Inflammatory macrophage (primary cell): Measurements from ENCODE around the gene MAPK9.

Source experiments
- DNase-seq, 2 donors: peaks; one replicate each; pipeline ENCODE4 v3.0.0-alpha.2; 2020 to 2022
- total RNA-seq, 18 experiments: gene quantifications; one replicate each; lab custom pipeline; 2026; ENCODE audit warnings: mixed read lengths in 6 of 18, inconsistent platforms in 2 of 18; lab: John Stamatoyannopoulos, UW

Gene MAPK9
- total RNA-seq, result 18.8 to 59.2 (median 44.9) reads per million in 18 experiments

DNA sequence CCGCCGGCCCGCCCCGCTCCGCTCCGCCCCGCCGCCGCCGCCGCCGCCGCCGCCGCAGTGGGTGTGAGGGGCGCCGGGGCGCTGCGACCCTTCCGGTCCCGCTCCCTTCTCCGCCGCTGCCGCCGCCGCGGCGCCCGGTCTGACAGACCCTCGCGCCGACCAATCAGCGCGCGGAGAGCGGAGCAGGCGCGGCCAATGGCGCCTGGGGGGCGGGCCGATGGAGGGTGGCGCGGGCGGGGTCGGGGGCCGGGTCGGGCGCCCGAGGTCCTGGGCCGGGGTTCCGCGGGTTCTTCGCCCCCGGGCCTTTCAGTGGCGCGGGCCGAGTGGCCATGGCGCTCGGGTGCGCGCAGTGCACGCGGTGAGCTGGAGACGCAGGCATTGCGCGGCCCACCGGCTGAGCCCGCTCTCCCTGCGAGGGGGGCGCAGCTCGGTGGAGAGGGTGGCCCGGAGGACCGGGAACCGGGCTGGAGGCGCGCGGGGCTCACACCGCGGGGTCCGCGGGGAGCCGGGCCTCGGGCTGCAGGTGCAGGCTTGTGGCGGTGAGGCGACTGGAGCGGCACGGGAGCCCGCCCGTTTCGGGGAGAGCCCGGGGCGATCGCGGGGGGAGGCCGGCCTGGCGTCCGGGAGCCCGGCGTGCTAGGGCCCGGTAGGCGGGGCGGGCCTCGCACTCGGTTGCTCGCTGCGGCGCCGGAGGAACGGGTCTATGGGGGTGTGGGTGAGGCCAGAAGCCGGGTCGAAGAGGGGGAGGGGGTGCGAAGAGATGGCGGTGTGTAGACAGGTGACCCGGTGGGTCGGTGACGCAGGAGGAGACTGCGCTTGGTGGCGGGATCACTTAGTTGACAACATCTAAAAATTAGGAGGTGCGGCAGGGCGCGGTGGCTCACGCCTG lies at the start of gene MAPK9:
Gene MAPK9, minus strand, starts transcription at position 141 of the 889 bp plus-strand sequence. CDS start 11,522 bp downstream, outside the sequence.
- DNase-seq, result peak; percentile 76 to 86

DNA sequence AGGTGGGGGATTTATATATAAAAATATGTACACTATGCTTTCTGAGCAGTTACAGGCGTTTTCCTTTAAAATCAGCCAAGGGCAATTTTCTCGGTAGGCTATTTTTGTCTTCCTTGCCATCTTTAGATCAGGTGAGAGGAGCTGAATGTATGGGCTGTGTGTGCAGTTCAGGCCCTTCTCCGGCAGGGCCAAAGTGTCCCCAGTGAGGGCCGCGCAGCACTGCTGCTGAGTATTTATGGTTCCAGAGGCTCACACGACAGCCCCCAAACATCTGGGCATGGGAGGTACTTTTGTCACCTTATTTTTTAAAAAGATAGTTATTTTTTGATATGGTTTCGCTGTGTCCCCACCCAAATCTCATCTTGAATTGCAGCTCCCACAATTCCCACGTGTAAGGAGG lies 49.7 kb upstream of the MAPK9 start:
- no peak for DNase-seq

DNA sequence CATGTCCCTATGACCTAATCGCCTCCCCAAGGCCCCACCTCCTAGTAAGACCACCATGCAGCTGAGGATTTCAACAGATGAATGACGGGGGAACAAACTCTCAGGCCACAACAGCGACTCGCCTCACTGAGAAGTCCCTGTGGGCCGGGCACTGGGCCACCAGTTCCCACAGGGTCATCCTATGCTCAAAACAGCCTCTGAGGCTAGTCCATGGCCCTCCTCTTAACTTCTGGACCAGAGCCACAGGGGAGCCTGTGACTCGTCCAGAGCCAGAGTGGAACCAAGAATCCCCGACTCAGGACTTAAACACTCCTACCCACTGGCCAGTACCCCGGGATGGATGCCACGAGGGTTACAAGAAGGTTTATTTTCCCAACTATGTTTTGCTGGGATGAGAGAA lies 49.0 kb upstream of the MAPK9 start:
- DNase-seq, result no peak

DNA sequence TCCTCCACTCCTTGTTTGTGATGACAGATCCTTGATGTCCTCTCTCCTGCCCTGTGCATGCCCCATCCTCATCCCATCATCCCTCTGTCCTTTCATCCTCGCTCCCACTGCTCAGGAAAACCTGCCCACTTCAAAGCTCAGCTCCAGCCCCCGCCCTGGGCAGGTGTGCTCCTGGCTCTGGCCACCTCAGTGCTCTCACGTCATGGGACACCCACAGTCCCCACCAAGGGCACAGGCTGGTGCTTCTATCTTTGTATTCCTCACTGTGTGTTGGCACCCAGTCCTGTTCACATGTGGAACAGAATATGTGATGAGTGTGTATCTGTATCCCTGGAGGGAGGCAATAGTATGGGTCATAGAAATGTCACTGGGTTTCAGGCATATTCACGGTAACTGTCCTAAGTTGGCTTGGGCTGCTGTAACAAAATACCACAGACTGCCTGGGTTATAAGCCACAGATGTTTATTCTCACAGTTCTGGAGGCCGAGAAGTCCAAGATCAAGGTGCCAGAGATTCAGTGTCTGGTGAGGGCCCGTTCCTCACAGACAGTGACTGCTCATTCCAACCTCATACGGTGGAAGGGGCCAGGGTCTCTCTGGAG lies 47.8 kb upstream of the MAPK9 start:
- DNase-seq, result no peak

DNA sequence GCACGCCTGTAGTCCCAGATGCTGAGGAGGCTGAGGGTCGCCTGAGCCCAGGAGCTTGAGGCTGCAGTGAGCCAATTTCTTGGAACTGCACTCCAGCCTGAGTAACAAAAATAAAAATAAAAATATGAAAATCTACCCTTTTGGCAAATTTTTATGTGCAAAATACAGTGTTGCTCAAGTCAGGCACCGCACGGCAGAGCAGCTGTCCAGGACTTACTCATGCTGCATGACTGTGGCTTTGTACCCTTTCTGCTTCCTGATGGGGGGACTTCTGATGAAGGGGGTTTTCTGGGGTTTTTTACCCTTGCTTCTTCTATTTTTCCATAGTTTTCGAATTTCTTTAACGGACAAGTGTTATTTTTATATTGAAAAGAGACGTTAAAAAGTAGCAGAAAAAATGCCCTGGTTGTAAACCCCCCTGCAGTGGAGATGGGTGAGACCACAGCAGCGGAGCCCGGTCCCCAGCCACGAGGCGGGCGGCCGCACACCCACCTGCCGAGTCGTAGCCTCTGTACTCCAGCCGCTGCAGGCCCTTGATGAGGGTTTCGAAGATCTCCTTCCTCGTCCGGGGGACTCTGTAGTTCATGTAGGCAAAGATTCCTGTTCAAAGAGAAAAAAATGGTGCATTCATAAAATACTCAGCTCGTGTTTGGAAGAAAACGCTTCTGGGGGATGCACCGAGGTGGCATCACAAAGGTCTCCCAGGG lies 46.3 kb upstream of the MAPK9 start:
- no peak for DNase-seq

DNA sequence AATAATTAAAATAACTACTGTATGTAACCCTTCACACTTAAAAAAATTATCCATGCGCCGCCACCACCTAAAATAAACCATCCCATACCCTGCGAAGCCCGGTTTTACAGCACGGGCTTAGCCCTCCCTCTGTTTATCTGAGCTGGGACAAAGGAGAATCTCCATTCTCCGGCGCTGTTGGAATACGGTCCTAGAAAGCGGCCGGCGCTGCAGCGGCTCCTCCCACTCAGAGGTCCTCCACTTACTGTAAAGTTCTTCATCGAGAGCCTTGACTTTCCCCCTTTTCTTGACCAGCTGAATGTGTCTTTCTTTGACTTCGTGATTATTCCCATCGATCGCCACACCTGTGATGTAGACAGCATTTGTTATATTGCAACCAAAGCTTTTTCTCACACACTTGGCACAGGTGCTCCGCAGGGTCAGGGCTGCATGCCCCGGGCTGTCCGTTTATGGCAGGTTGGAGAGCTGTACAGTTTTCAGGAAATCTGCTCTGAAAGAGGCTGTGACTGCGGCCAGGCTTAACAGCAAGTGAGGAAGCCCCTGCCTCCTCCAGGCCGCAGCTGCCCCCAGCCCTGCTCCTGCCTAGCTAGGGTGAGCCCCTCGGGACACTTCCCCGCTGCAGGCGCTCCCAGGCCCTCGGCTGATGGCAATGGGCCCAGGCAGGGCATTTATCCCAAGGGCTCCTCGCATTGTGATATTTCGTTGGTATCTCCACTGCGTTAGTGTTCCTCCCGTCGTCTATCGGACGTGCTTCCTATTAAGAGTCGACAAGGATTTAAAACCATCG lies 44.5 kb upstream of the MAPK9 start:
- DNase-seq, result no peak

DNA sequence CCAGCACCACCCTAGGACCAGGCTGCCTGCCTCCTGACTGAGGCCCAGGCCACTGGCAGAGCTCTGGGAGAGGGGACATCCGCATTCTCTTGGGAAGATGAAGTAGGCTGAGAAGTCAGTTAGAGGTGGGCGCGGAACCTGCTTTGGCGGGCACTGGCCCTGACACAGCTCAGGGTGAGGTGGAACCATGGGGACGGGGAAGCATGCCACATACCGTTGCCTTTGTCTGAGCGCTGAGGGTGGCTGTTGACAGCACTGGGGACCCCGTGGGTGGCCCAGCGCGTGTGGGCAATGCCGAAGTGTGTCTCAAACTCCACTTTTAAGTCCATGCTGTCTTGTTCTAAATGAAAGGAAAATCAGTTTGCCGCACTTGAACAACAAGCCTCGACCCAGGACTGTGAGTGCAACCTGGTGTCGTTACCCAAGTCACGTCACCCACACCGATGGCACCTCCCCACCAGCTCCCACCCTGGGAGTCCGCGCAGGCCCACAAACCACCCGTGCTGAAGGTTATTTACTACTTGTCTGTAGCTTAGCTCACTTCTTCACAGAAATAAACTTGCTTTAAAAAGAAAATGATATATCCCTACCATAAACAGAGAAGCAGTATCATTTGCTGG lies 43.8 kb upstream of the MAPK9 start:
- DNase-seq, result no peak

DNA sequence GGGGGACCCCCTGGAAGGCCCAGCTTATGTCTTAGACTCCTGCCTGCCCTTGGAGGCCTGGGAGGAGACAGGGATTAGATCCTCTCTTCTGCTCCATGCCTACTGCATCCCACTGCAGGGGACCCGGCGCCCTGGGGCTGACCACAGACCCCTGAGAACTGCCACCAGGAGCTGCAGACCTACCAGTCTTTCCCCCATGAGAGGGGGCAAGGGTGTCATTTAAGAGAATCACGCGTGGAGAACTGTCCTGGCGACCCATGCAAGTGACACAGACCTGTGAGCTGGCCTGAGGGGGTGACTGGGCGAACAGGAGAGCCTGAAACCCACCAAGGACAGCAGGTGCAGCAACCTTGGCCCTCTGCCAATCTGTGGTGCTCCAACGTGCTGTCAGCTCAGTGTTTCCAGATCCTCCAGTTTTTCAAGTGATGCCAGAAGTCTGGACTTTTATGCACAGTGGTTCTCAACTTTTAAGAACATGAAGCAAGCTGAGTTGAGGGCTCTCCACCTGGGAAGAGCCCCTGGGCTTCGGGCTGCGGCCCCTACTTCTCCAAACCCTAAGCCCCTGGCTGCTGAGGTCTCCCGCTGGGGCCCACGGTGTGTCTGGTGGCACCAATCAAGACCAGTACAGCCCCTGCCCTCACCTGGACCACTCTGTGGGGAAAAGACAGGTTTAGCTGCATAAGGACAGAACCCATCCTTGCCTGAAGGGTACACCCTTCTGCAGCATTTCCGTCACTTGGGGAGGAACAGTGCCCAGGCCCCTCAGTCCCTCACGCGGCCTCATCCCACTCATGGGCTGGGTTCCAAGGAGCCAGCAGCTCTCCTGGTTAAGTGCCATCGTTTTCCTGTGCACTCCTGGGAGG lies 43.1 kb upstream of the MAPK9 start:
- DNase-seq, result no peak

DNA sequence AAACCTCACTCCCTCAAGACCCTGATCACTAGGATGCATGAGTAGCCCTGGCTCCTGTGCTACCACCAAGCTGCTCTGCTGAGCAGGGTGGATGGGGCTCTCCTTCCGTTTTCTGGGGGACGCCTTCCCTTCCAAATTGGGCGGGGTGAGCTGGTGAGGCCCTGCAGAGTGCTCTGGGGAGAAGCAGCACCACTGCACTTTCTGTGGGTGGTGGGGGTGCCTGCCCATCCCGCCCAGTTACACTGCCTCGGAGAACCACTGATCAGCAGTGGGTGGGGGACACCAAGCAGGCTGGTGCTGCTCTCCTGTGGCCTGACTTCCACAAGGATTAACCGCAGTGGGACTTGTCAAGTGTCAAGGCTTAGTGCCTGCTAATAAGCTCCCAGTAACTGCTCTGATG lies 42.3 kb upstream of the MAPK9 start:
- no peak for DNase-seq

DNA sequence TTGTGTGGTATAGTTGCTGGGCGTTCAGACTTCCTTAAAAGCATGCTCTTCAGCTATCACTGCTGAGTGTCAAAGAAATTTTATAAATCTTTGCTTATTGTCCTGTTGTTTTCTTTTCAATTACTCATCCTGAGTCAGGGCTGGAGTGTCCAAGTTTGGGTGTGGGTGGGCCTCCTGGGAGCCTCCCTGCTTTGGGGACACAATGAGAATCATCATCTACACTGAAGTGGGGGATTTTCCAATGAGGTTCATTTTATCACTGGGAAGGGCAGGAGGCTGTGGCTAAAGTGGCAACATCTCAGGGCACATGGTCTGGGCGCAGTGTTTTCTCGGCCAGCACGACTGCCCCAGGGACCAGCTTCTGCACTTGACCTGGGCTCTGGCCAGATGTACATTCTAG lies 41.8 kb upstream of the MAPK9 start:
- DNase-seq, result no peak

DNA sequence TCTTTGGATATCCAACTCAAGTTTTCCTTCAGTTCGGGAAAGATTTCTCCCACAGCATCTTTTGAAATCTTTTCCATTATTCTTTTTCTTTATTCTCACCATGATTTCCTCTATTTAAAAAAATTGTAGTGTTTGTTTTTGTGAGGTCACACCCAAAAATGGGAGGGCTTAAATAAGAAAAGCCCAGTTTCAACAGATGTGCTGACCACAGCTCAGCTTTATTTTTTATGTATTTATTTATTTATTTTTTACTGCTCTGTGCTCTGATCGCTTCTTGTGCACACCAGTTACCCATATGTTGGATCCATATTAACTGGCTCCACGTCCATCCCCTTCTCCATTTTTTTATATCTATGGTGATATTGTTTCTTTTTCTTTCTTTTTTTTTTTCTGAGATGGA lies 41.0 kb upstream of the MAPK9 start:
- no peak for DNase-seq

DNA sequence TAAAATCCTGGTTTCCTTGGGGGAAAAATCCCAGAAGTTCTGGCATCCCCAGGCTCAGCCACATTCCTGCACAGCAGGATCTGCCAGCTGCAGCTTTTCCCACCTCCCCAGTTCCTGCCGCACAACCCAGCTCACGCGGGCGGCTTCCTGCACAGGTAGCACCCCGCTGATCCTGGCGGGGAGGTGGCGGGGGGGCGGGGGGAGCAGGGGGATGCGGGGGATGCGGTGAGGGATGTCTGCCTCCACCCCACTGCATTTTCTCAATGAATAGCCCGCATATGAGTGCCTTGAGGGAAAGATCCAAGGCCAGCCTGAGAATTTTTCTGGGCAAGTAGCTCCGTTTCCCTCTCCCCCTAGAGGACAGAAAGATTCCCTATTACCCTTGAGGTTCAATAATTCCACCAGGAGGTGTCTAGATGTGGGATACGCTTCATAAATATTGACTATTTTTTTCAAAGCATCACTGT lies 40.2 kb upstream of the MAPK9 start:
- DNase-seq, result no peak

DNA sequence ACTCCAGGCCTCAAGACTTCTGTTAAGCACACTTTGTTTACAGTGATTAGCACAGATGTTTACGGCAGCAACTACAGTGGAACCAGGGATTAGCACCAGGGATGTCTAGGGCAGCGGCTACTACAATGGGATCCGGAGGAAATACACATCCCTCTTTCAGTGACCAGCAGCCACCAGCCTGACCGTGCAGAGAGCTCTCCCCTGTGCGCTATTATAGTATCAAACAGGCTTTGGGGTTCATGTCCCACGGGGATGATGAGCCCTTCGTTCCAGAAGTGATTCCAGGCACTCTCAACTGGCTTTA lies 39.7 kb upstream of the MAPK9 start:
- no peak for DNase-seq

DNA sequence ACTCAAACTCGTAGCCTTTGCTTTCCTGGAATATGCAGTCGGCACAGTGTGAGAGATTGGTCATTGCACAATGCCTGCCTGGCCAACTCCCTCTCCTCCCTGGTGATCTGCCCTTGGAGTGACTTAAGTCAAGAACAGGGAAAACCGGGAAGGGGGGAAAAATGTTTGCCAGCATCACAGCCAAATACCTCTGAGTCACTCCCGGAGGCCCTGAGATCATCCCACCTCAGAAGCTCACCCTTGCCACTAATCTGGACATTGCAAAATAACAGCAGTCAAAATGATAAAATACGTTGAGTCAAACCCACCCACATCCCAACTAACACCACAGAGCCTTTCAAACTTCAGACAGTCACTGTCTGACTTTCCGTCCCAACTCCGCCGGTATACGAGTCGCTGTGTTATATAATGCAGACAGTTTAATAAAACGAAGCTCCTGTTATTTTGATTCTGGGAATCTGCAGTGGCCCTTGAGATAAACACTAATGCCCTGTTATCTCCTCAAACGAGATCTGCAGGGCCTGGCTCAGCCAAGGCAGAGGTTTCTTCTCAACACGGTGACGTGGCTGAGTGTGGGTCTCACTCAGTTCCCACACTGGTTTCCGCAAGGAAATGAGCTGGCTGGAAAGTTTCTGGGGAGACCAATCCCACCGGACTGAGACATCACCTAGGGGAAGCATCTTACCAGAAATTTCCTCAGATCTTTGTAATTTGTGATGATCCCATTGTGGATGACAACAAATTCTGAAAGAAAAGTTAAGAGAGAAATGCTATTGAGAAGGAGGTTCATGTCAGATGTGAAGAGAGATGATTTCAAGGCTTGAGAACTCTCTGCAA lies 39.1 kb upstream of the MAPK9 start:
- DNase-seq, result no peak

DNA sequence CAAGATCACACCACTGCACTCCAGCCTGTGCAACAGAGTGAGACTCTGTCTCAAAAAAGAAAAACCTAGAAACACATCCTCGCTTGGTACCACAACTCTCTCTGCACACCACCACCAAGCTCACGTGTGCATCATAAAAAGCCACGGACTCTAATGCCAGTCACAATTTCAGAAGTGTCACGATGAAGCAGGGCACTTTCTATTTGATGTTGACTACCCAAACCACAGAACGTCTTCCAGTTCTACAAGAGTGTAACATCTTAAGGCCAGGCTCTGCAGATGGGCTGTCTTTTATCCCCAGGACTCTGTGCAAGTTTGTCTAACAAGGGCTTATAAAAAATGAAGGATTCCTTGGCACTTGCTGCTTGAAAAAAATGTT lies 38.4 kb upstream of the MAPK9 start:
- no peak for DNase-seq

DNA sequence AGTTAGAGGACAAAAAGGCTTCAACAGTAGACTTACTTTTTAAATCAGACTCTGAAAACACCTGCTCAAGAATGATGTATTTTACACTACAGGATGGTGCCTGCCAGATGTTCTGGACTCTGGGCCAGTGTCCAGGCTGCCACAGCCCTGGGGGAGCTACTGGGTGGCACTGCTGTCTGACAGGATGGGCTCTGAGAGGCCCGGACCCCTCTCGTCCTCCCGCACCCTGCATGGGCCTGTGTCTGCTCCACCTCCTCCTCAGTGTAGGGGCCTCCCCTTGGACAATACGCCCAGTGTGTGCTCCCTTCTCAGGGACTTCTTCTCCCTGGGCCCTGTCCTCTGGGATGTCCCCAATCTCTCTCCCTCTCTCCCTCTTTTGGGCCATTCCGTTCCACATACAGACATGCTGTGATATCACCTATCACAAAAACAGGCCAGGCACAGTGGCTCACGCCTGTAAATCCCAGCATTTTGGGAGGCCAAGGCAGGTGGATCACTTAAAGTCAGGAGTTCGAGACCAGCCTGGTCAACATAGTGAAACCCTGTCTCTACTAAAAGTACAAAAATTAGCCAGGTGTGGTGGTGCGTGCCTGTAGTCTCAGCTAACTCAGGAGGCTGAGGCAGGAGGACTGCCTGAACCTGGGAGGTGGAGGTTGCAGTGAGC lies 37.9 kb upstream of the MAPK9 start:
- DNase-seq, result no peak

DNA sequence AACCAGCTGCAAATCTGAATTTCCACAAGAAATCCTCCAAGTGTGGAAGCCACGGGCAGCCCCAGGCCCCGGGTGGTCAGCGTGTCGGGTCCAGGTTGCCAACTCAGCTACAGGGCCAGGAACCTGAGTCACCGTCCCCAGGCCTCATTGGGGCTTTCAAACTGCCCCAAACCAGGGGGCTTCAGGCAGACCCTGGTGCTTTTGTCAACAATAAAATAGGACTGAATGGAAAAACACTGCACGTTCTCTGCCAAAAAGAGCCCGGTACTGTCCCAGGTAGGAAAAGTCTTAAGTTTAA lies 37.2 kb upstream of the MAPK9 start:
- DNase-seq, result no peak

DNA sequence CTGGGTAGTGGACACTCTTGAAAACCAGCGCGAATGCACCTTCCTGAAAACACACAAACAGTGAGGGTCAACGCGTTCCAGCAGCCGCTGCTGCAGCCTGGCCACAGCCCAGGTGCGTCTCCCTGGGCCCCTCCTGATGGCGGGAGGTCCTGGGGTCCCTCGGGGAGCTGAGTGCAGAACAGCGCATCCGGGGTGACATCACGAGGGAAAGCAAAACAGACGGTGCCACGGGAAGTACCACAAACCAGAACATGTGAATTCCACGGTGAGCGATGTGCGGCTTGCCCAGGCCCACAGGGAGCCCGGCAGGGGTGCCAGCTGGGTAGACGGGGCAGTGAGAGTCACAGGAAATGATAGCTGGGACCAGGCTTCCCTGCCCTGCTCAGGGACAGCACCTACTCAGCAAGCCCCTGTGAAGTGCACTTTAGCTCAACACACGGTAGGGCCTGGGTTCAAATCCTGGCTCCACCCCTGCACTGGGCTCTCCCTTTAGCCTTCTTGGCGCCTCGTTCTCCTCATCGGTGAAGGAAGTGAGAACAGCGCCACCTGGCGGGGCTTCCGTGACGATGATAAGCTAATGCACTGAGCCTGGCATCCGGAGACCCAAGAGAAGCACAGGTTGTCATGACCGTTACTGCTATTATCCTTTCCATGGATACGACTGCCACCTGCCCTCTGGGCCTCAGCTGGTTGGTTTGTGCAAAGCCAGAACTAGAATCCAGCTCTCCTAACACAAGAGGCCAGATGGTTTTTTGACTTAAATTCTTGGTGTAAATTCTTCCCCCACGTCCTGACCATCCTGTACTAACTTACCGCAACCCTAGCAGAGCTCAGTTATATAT lies 36.6 kb upstream of the MAPK9 start:
- peak; percentile 83 to 90 for DNase-seq

DNA sequence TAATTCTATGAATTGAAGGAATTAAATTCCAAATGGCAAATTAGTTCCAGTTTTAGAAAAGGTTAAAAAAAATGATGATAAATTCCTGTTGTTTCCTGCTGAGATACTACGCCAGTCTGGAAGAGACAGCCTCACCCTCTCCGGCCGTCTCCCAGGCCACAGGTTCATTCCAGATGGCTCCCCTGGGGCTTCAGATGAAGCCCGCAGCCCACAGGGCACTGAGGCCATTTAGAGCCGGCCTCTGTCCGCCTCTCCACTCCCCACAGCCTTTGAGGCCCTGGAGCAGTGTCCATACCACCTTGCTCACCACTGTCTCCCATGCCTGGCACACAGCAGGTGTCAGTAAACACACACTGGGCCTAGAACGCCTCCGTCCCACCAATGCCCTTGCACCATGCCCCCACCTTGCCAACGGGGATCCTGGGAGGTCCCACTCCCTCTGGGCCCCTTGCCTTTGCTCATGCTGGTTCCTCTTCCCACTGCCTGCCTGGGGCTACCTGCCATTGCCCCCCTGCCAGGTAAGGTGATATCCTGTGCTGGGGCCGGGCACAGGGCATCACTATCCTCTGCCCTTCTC lies 35.2 kb upstream of the MAPK9 start:
- no peak for DNase-seq
